HepG2 (cell line): ENCODE results near the gene SAMSN1. TPM values are rescaled to one million over a fixed set of nuclear protein-coding genes. Genes with fewer than 3 reads are reported as not detected.

Source experiments
- ATAC-seq: fragments of 200-7000 bp; cut with Tn5 transposase; 3 replicates; pipeline ENCODE4 v1.9.1; 2020; ENCODE audit warnings: mild to moderate bottlenecking, moderate library complexity
- BruUV-seq: library from RNA; stranded (reverse); fragments of 400-500 nt; replicated peaks from 2 replicates; lab custom pipeline; 2021; lab: Mats Ljungman, UMichigan
- CTCF ChIA-PET: fragments of 300-600 bp; formaldehyde crosslinking; extraction: SDS; loops from one replicate; lab custom pipeline; 2021; ENCODE audit warnings: low total read pairs, inconsistent platforms, low intra/inter-chr PET ratio; lab: Yijun Ruan, JAX
- POLR2A ChIA-PET: fragments of 350-600 bp; sonication (Branson Sonifier 250); formaldehyde crosslinking; loops from one replicate; lab custom pipeline; 2020; ENCODE audit warnings: antibody characterized with exemption, inconsistent platforms; lab: Yijun Ruan, JAX
- DNase-seq: peaks from one replicate; pipeline ENCODE4 v3.0.0-alpha.2; 2015; ENCODE audit warnings: low spot score
- FAIRE-seq: peaks from 3 replicates; lab custom pipeline; 2011; peaks lifted over from hg19 to GRCh38; lab: Jason Lieb, UNC
- H2AFZ ChIP-seq: one replicate; pipeline ENCODE4 v1.6.1; 2011; ENCODE audit warnings: low read length, inconsistent platforms
- H3K27ac ChIP-seq: fragments of 300-600 bp; 3 replicates; pipeline ENCODE4 v1.8.0; 2011; ENCODE audit warnings: mixed run types, mild to moderate bottlenecking, mixed read lengths, low read length, inconsistent platforms; ENCODE audit not compliant: insufficient read depth; ENCODE audit errors: extremely low read length
- H3K27me3 ChIP-seq, 2 experiments: fragments of 200-600 bp in 1 of 2; 2 replicates in 1 of 2; 3 replicates in 1 of 2; pipeline versions ENCODE4 v1.6.0 to v1.8.0; 2011; ENCODE audit warnings: low read length in 2 of 2, mild to moderate bottlenecking in 2 of 2, moderate library complexity in 2 of 2, inconsistent platforms in 1 of 2; ENCODE audit not compliant: insufficient read depth in 2 of 2, control insufficient read depth in 1 of 2
- H3K36me3 ChIP-seq, 2 experiments: fragments of 200-600 bp in 1 of 2; replicated peaks in 1 of 2; 2 replicates in 1 of 2; 3 replicates in 1 of 2; pipeline versions ENCODE4 v1.5.1 to v1.8.0; 2011; ENCODE audit warnings: low read length in 2 of 2, inconsistent platforms in 1 of 2; ENCODE audit not compliant: insufficient read depth in 2 of 2, control insufficient read depth in 1 of 2
- H3K4me1 ChIP-seq: 2 replicates; pipeline ENCODE4 v1.5.1; 2012; ENCODE audit warnings: low read length, inconsistent platforms; ENCODE audit not compliant: insufficient read depth
- H3K4me2 ChIP-seq: 2 replicates; pipeline ENCODE4 v1.6.0; 2011; ENCODE audit warnings: low read depth, low read length, inconsistent platforms
- H3K4me3 ChIP-seq, 3 experiments: fragments of 200-600 bp in 1 of 3; sonication (generic), shearing (Covaris generic) in 1 of 3; replicated peaks in 1 of 3; 2 replicates each; pipeline ENCODE4 v1.5.1; 2011 to 2016; ENCODE audit warnings: low read length in 3 of 3, inconsistent platforms in 2 of 3, low read depth in 2 of 3, mild to moderate bottlenecking in 2 of 3, control low read depth in 1 of 3, mixed read lengths in 1 of 3; ENCODE audit not compliant: insufficient read depth in 1 of 3
- H3K79me2 ChIP-seq: one replicate; pipeline ENCODE4 v1.6.1; 2011; ENCODE audit warnings: low read length, inconsistent platforms; ENCODE audit not compliant: insufficient read depth
- H3K9ac ChIP-seq: 2 replicates; pipeline ENCODE4 v1.6.0; 2011; ENCODE audit warnings: mild to moderate bottlenecking, low read depth, low read length, inconsistent platforms; ENCODE audit not compliant: insufficient read depth
- H3K9me3 ChIP-seq: 2 replicates; pipeline ENCODE4 v1.5.1; 2012; ENCODE audit warnings: mild to moderate bottlenecking, low read length
- H4K20me1 ChIP-seq: 2 replicates; pipeline ENCODE4 v1.6.0; 2011; ENCODE audit warnings: inconsistent platforms, mild to moderate bottlenecking, low read length, moderate library complexity; ENCODE audit not compliant: insufficient read depth
- ATRX ChIP-seq: sonication (generic); formaldehyde crosslinking; IDR thresholded peaks from 2 replicates; pipeline ENCODE4 v1.4.0; 2020; ENCODE audit warnings: missing genetic modification reagents, borderline replicate concordance
- SUZ12 ChIP-seq: fragments of 150-350 bp; IDR thresholded peaks from 2 replicates; pipeline ENCODE4 v1.6.1; 2014; ENCODE audit warnings: low read depth, low read length
- ZBTB46 ChIP-seq: sonication (generic); formaldehyde crosslinking; IDR thresholded peaks from 2 replicates; pipeline ENCODE4 v1.4.0; 2020; ENCODE audit warnings: mild to moderate bottlenecking, missing genetic modification reagents, borderline replicate concordance
- ZNF234 ChIP-seq: sonication (generic); formaldehyde crosslinking; conservative IDR thresholded peaks from 2 replicates; pipeline ENCODE4 v1.5.1; 2020; ENCODE audit warnings: mild to moderate bottlenecking, missing genetic modification reagents
- ZNF484 ChIP-seq: sonication (generic); formaldehyde crosslinking; IDR thresholded peaks from 2 replicates; pipeline ENCODE4 v1.5.1; 2020; ENCODE audit warnings: mild to moderate bottlenecking, low read depth, missing genetic modification reagents, borderline replicate concordance
- ZNF570 ChIP-seq: sonication (generic); formaldehyde crosslinking; IDR thresholded peaks from 2 replicates; pipeline ENCODE4 v1.4.0; 2020; ENCODE audit warnings: mild to moderate bottlenecking, missing genetic modification reagents, borderline replicate concordance
- WGBS: methylation state at CpG from one replicate; pipeline ENCODE4 v1.1.6; 2017; ENCODE audit warnings: low lambda C conversion rate; 5-methylcytosine and 5-hydroxymethylcytosine counted together
- in situ Hi-C: cut with HindIII; loops from 2 replicates; pipeline ENCODE4 v1.10.0; 2017; ENCODE audit warnings: low pct_unique_long_range_greater_than_20kb; ENCODE audit not compliant: extremely low pct_ligation_motif_present
- intact Hi-C: fragments of 100-400 bp; cut with micrococcal nuclease; formaldehyde crosslinking; loops from one replicate; pipeline ENCODE4 v1.10.0; 2022; ENCODE audit not compliant: unreplicated experiment
- polyA plus RNA-seq, 8 experiments: library from polyadenylated mRNA; depleted of rRNA in 3 of 8; stranded (reverse) in 7 of 8; unstranded in 1 of 8; fragments of >200 nt; fragmentation: Illumina TruSeq in 4 of 8; extraction: Trizol in 4 of 8; gene quantifications; 2 replicates each; pipeline versions ENCODE4 v1.2.1 to v1.2.3, GENCODE V29; 2011 to 2016; ENCODE audit warnings: low read depth in 4 of 8, missing spikeins in 1 of 8, mixed read lengths in 1 of 8; ENCODE audit not compliant: insufficient read depth in 1 of 8
- total RNA-seq, 5 experiments: library from RNA; depleted of rRNA; stranded (reverse); fragments of >200 nt; fragmentation: Illumina TruSeq; extraction: Trizol; gene quantifications; 2 replicates each; pipeline ENCODE4 v1.2.3, GENCODE V29; 2016; ENCODE audit warnings: low read depth in 1 of 5
- TF ChIP-seq, protein P1 (sequence below): sonication (generic); formaldehyde crosslinking; IDR thresholded peaks from 2 replicates; pipeline ENCODE4 v1.4.0; 2020; ENCODE audit warnings: missing genetic modification reagents
- TF ChIP-seq, protein P2 (sequence below): sonication (generic); formaldehyde crosslinking; conservative IDR thresholded peaks from 2 replicates; pipeline ENCODE4 v1.4.0; 2020; ENCODE audit warnings: mild to moderate bottlenecking, missing genetic modification reagents, moderate library complexity

SAMSN1 gene
- total and polyA plus RNA-seq, 2 of the 13 experiments (the other 11 are each of a cell fraction or from before 2014, with no cell fraction given), result 0.09 TPM; not detected in 1

DNA sequence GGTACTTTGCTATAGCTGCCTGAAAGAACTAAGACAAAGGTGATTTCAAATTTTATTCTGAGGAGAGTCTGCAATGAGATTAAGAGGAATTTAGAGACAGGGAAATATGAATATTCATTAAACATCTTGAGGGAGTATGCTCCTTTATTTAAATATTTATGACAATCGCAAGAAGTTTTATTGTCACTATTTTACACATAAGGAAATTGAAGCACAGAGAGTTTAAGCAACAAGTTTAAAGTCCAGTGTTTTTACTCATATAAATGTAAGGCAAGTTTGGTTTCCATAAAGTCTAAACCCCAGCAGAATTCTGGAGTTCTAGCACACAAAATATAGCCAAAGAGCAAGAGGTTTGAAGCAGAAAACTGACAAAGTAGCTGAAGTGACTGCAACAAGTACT lies 49.3 kb upstream of the SAMSN1 start (continued):
- TF ChIP-seq ZBTB46 (CRISPR knock-in tag), result no peak

GRCh38 chr21:14594967-14595366 lies 48.9 kb upstream of the SAMSN1 start:
- no peak for TF ChIP-seq ZNF484
- TF ChIP-seq ATRX, result no peak
- no peak for TF ChIP-seq ZNF234 (CRISPR knock-in tag)
- TF ChIP-seq SUZ12, result no peak
- TF ChIP-seq, protein P1, sequence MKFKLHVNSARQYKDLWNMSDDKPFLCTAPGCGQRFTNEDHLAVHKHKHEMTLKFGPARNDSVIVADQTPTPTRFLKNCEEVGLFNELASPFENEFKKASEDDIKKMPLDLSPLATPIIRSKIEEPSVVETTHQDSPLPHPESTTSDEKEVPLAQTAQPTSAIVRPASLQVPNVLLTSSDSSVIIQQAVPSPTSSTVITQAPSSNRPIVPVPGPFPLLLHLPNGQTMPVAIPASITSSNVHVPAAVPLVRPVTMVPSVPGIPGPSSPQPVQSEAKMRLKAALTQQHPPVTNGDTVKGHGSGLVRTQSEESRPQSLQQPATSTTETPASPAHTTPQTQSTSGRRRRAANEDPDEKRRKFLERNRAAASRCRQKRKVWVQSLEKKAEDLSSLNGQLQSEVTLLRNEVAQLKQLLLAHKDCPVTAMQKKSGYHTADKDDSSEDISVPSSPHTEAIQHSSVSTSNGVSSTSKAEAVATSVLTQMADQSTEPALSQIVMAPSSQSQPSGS, result no peak
- TF ChIP-seq, protein P2, sequence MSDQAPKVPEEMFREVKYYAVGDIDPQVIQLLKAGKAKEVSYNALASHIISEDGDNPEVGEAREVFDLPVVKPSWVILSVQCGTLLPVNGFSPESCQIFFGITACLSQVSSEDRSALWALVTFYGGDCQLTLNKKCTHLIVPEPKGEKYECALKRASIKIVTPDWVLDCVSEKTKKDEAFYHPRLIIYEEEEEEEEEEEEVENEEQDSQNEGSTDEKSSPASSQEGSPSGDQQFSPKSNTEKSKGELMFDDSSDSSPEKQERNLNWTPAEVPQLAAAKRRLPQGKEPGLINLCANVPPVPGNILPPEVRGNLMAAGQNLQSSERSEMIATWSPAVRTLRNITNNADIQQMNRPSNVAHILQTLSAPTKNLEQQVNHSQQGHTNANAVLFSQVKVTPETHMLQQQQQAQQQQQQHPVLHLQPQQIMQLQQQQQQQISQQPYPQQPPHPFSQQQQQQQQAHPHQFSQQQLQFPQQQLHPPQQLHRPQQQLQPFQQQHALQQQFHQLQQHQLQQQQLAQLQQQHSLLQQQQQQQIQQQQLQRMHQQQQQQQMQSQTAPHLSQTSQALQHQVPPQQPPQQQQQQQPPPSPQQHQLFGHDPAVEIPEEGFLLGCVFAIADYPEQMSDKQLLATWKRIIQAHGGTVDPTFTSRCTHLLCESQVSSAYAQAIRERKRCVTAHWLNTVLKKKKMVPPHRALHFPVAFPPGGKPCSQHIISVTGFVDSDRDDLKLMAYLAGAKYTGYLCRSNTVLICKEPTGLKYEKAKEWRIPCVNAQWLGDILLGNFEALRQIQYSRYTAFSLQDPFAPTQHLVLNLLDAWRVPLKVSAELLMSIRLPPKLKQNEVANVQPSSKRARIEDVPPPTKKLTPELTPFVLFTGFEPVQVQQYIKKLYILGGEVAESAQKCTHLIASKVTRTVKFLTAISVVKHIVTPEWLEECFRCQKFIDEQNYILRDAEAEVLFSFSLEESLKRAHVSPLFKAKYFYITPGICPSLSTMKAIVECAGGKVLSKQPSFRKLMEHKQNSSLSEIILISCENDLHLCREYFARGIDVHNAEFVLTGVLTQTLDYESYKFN (CRISPR knock-in tag), result no peak
- TF ChIP-seq ZNF570 (CRISPR knock-in tag), result no peak
- BruUV-seq, result no TSS peak

More at GRCh38 chr21:14594967-14595366, 48.9 kb upstream of the SAMSN1 start:
- ATAC-seq, result no peak
- Histone ChIP-seq H3K79me2 (no peaks in the 10 kb centered on the region), H3K9me3 (no peaks in the 10 kb centered on the region), H3K4me3 (no peak overlapping the region), H3K4me2 (no peak overlapping the region), H3K4me1 (no peaks in the 10 kb centered on the region), H3K36me3 (no peaks in the 10 kb centered on the region), H3K27ac (no peak overlapping the region), H4K20me1 (no peaks in the 10 kb centered on the region), H2AFZ (no peak overlapping the region), H3K9ac (no peak overlapping the region), H3K27me3 (no peaks in the 10 kb centered on the region)
- WGBS, result 50% methylated on average over 2 of the region's 2 CpGs
- FAIRE-seq, result no peak
- ChIA-PET CTCF (no interaction called here), POLR2A (no interaction called here)
- intact Hi-C loops (no loop called here), in situ Hi-C loops (no loop called here)
- DNase-seq, result no peak
